ENCODE measurements around the gene MORN1. TPM values are rescaled to one million over a fixed set of nuclear protein-coding genes. Genes with fewer than 3 reads are reported as not detected.

Gene MORN1
- total RNA-seq, 1 experiment from 2014 or later, result 6.2 TPM

GRCh38 chr1:2271841-2272655, 119.3 kb downstream of the MORN1 start:
- H2AFZ ChIP-seq (ENCODE audit: low read length), result no peak overlapping the region
- no peaks in the 10 kb centered on the region for H3K27me3 ChIP-seq (ENCODE audit: low read length)
- H4K20me1 ChIP-seq (ENCODE audit: insufficient read depth, low read depth, low read length), result peaks cover 32% of the 10 kb centered on the region; the same call in 1 of the 2 replicates
- H3K4me2 ChIP-seq (ENCODE audit: low read depth, low read length, poor library complexity, severe bottlenecking), result no peak overlapping the region
- no peaks in the 10 kb centered on the region for H3K79me2 ChIP-seq (ENCODE audit: low read length)
- H3K27ac ChIP-seq (ENCODE audit: low read length), result no peak overlapping the region
- no peak overlapping the region for H3K4me3 ChIP-seq (ENCODE audit: low read length)
- no peaks in the 10 kb centered on the region for H3K36me3 ChIP-seq (ENCODE audit: insufficient read depth, low read length)
- no peaks in the 10 kb centered on the region for H3K9me3 ChIP-seq (ENCODE audit: low read length)
- no peak for DNase-seq
- H3K4me1 ChIP-seq (ENCODE audit: low read length), result no peaks in the 10 kb centered on the region
- H3K9me2 ChIP-seq (replicated peaks; ENCODE audit: insufficient read depth, low read length), result no peaks in the 10 kb centered on the region
- no peak overlapping the region for H3K9ac ChIP-seq (ENCODE audit: low read length)

Other genes starting within 250 kb of the MORN1 start
- 20.1 and 84.8 TPM in 2 replicates for gene FAAP20, start 196.8 kb downstream of the MORN1 start, total RNA-seq (2014; rRNA removed; shearing (Covaris generic); ENCODE audit: low replicate concordance)
- gene SKI, start 163.2 kb downstream of the MORN1 start, total RNA-seq (2014; rRNA removed; shearing (Covaris generic); ENCODE audit: low replicate concordance), result 1.7 and 2.4 TPM in 2 replicates
- 57.2 and 108 TPM in 2 replicates for gene RER1, start 287 bp upstream of the MORN1 start, total RNA-seq (2014; rRNA removed; shearing (Covaris generic); ENCODE audit: low replicate concordance)
- 21.4 and 32.4 TPM in 2 replicates for gene PEX10, start 21.0 kb upstream of the MORN1 start, total RNA-seq (2014; rRNA removed; shearing (Covaris generic); ENCODE audit: low replicate concordance)
- 0.11 and 0.19 TPM in 2 replicates for gene PLCH2, start 84.7 kb upstream of the MORN1 start, total RNA-seq (2014; rRNA removed; shearing (Covaris generic); ENCODE audit: low replicate concordance)
- gene PANK4, start 135.0 kb upstream of the MORN1 start, total RNA-seq (2014; rRNA removed; shearing (Covaris generic); ENCODE audit: low replicate concordance), result 25.1 and 25.8 TPM in 2 replicates
- gene HES5, start 138.7 kb upstream of the MORN1 start, total RNA-seq (2014; rRNA removed; shearing (Covaris generic); ENCODE audit: low replicate concordance), result not detected in 2 replicates
- gene TNFRSF14, start 164.8 kb upstream of the MORN1 start, total RNA-seq (2014; rRNA removed; shearing (Covaris generic); ENCODE audit: low replicate concordance), result 10.3 and 15.6 TPM in 2 replicates
- gene PRXL2B, start 195.2 kb upstream of the MORN1 start, total RNA-seq (2014; rRNA removed; shearing (Covaris generic); ENCODE audit: low replicate concordance), result 0.89 and 0.90 TPM in 2 replicates
- gene MMEL1, start 241.5 kb upstream of the MORN1 start, total RNA-seq (2014; rRNA removed; shearing (Covaris generic); ENCODE audit: low replicate concordance), result not detected in 2 replicates

Measured in Karpas-422 (cell line).